SK-N-SH (cell line): ENCODE data around the gene WDR27. TPM values are rescaled to one million over a fixed set of nuclear protein-coding genes. Genes with fewer than 3 reads are reported as not detected.

Experiments used
- CTCF ChIA-PET: fragments of 300-600, 350-600 bp; formaldehyde crosslinking; extraction: SDS; loops from one replicate; lab custom pipeline; 2021; lab: Yijun Ruan, JAX
- POLR2A ChIA-PET: fragments of 350-600 bp; sonication (Branson Sonifier 250); formaldehyde crosslinking; extraction: SDS; loops from one replicate; lab custom pipeline; 2020; ENCODE audit warnings: antibody characterized with exemption, inconsistent platforms; lab: Yijun Ruan, JAX
- DNase-seq: peaks from one replicate; pipeline ENCODE4 v3.0.0; 2012
- H2AFZ ChIP-seq: fragments of 200-600 bp; sonication (generic); 2 replicates; pipeline ENCODE4 v1.8.1; 2016; ENCODE audit warnings: antibody characterized with exemption, mild to moderate bottlenecking, low read depth
- H3F3A ChIP-seq: fragments of 200-600 bp; sonication (generic); replicated peaks from 2 replicates; pipeline ENCODE3; 2016; ENCODE audit warnings: antibody characterized with exemption, mild to moderate bottlenecking; ENCODE audit not compliant: insufficient read depth
- H3K27ac ChIP-seq, 2 experiments: fragments of 200-500 bp in 1 of 2; fragments of 200-600 bp in 1 of 2; sonication (Bioruptor generic) in 1 of 2; sonication (generic), shearing (Covaris generic) in 1 of 2; 2 replicates each; pipeline versions ENCODE4 v1.5.1 to v1.6.1; 2014 to 2016; ENCODE audit warnings: low read depth in 2 of 2, inconsistent platforms in 1 of 2, low read length in 1 of 2, mild to moderate bottlenecking in 1 of 2, mixed read lengths in 1 of 2
- H3K27me3 ChIP-seq: fragments of 200-600 bp; sonication (generic), shearing (Covaris generic); 2 replicates; pipeline ENCODE4 v1.6.1; 2016; ENCODE audit warnings: mixed run types; ENCODE audit not compliant: insufficient read depth
- H3K36me3 ChIP-seq, 2 experiments: fragments of 200-500 bp in 1 of 2; fragments of 200-600 bp in 1 of 2; sonication (Bioruptor generic) in 1 of 2; sonication (generic) in 1 of 2; replicated peaks in 1 of 2; 2 replicates each; pipeline versions ENCODE3 to v1.5.1; 2014 to 2016; ENCODE audit warnings: low read length in 1 of 2, mild to moderate bottlenecking in 1 of 2; ENCODE audit not compliant: insufficient read depth in 2 of 2, control insufficient read depth in 1 of 2
- H3K4me1 ChIP-seq, 2 experiments: fragments of 200-500 bp in 1 of 2; fragments of 200-600 bp in 1 of 2; sonication (Bioruptor generic) in 1 of 2; sonication (generic), shearing (Covaris generic) in 1 of 2; 2 replicates each; pipeline versions ENCODE4 v1.5.1 to v1.6.1; 2014 to 2016; ENCODE audit warnings: low read depth in 1 of 2, low read length in 1 of 2, mixed run types in 1 of 2; ENCODE audit not compliant: insufficient read depth in 2 of 2, control insufficient read depth in 1 of 2
- H3K4me2 ChIP-seq: fragments of 200-600 bp; sonication (generic), shearing (Covaris generic); 2 replicates; pipeline ENCODE4 v1.6.1; 2017; ENCODE audit warnings: mixed run types
- H3K4me3 ChIP-seq, 2 experiments: fragments of 200-500 bp in 1 of 2; fragments of 200-600 bp in 1 of 2; sonication (Bioruptor generic) in 1 of 2; sonication (generic), shearing (Covaris generic) in 1 of 2; 2 replicates each; pipeline versions ENCODE4 v1.5.1 to v1.8.1; 2014 to 2016; ENCODE audit warnings: low read depth in 2 of 2, inconsistent platforms in 1 of 2, low read length in 1 of 2, mild to moderate bottlenecking in 1 of 2, mixed read lengths in 1 of 2, moderate library complexity in 1 of 2
- H3K79me2 ChIP-seq: fragments of 200-600 bp; sonication (generic); 2 replicates; pipeline ENCODE4 v1.8.1; 2017; ENCODE audit warnings: mild to moderate bottlenecking; ENCODE audit not compliant: insufficient read depth
- H3K9ac ChIP-seq: fragments of 200-600 bp; sonication (generic); 2 replicates; pipeline ENCODE4 v1.6.1; 2017; ENCODE audit warnings: mixed run types
- H3K9me2 ChIP-seq: fragments of 200-600 bp; sonication (generic); 2 replicates; pipeline ENCODE4 v1.6.1; 2017; ENCODE audit warnings: mixed run types
- H3K9me3 ChIP-seq: fragments of 200-600 bp; sonication (generic); 2 replicates; pipeline ENCODE4 v1.6.1; 2017; ENCODE audit warnings: mixed run types, mild to moderate bottlenecking, moderate library complexity
- H4K20me1 ChIP-seq: fragments of 200-600 bp; sonication (generic); 2 replicates; pipeline ENCODE4 v1.6.1; 2017; ENCODE audit warnings: mild to moderate bottlenecking, mixed run types; ENCODE audit not compliant: insufficient read depth
- CHD2 ChIP-seq: fragments of 150-350 bp; IDR thresholded peaks from 2 replicates; pipeline ENCODE4 v1.6.1; 2018; ENCODE audit warnings: low read length; ENCODE audit not compliant: partially characterized antibody
- EZH2phosphoT487 ChIP-seq: fragments of 200-600 bp; sonication (generic); IDR thresholded peaks from 2 replicates; pipeline ENCODE4 v1.6.1; 2017; ENCODE audit warnings: low read depth, mixed run types, mild to moderate bottlenecking, antibody characterized with exemption, moderate library complexity, borderline replicate concordance
- FOSL2 ChIP-seq: IDR thresholded peaks from 2 replicates; pipeline ENCODE4 v1.4.0; 2012; ENCODE audit warnings: low read depth, mild to moderate bottlenecking, moderate library complexity, borderline replicate concordance
- GABPA ChIP-seq: IDR thresholded peaks from 2 replicates; pipeline ENCODE4 v1.4.0; 2012; ENCODE audit warnings: low read depth, mild to moderate bottlenecking
- GATA2 ChIP-seq: sonication (generic); formaldehyde crosslinking; IDR thresholded peaks from 2 replicates; pipeline ENCODE4 v1.5.0; 2020; ENCODE audit warnings: mild to moderate bottlenecking, missing genetic modification reagents
- MAX ChIP-seq: IDR thresholded peaks from 2 replicates; pipeline ENCODE4 v1.4.0; 2012; ENCODE audit warnings: low read depth
- MEF2A ChIP-seq: IDR thresholded peaks from 2 replicates; pipeline ENCODE4 v1.4.0; 2012; ENCODE audit warnings: low read depth, borderline replicate concordance
- MXI1 ChIP-seq: IDR thresholded peaks from 2 replicates; pipeline ENCODE4 v1.6.1; 2012; ENCODE audit warnings: mild to moderate bottlenecking, low read depth, low read length, improper control_type of control experiment
- NRF1 ChIP-seq: IDR thresholded peaks from 2 replicates; pipeline ENCODE4 v1.6.1; 2012; ENCODE audit warnings: low read depth, mild to moderate bottlenecking, low read length
- PBX3 ChIP-seq: IDR thresholded peaks from 2 replicates; pipeline ENCODE4; 2012
- POLR2AphosphoS5 ChIP-seq: IDR thresholded peaks from 2 replicates; pipeline ENCODE4 v1.6.1; 2012; ENCODE audit warnings: low read depth, low read length
- RCOR1 ChIP-seq: fragments of 150-350 bp; IDR thresholded peaks from 2 replicates; pipeline ENCODE4 v1.6.1; 2017; ENCODE audit warnings: antibody characterized with exemption, low read length
- RFX5 ChIP-seq: IDR thresholded peaks from 2 replicates; pipeline ENCODE4 v1.6.1; 2012; ENCODE audit warnings: mild to moderate bottlenecking, improper control_type of control experiment, low read length
- RXRA ChIP-seq: IDR thresholded peaks from 2 replicates; pipeline ENCODE4 v1.4.0; 2012; ENCODE audit warnings: low read depth, mild to moderate bottlenecking, borderline replicate concordance
- TCF12 ChIP-seq: IDR thresholded peaks from 2 replicates; pipeline ENCODE4 v1.4.0; 2012
- WGBS: methylation state at CpG from one replicate; pipeline ENCODE4 v1.1.6; 2017; ENCODE audit warnings: low lambda C conversion rate; 5-methylcytosine and 5-hydroxymethylcytosine counted together
- polyA plus RNA-seq, 3 experiments: library from polyadenylated mRNA; depleted of rRNA; stranded (reverse); fragments of >200 nt; gene quantifications; 2 replicates each; pipeline ENCODE4 v1.2.3, GENCODE V29; 2012

The WDR27 gene
- polyA plus RNA-seq, 1 of the 3 experiments (the other 2 are of a cell fraction), result 55.6 TPM

- H3K9me3 ChIP-seq, result no peaks in the 10 kb centered on the region
- H3K4me3 ChIP-seq, result no peak overlapping the region
- H3K27me3 ChIP-seq, result no peaks in the 10 kb centered on the region
- peaks cover 73 to 83% of the 10 kb centered on the region in 2 experiments for H3K36me3 ChIP-seq
- TF ChIP-seq FOSL2, result no peak
- H3K9ac ChIP-seq, result no peak overlapping the region
- H4K20me1 ChIP-seq, result peaks cover 2% of the 10 kb centered on the region; the same call in 1 of the 2 replicates
- no peak overlapping the region for H3K4me2 ChIP-seq
- no peak overlapping the region for H2AFZ ChIP-seq
- no peak for DNase-seq
- peaks cover 15% of the 10 kb centered on the region for H3F3A ChIP-seq
- H3K4me1 ChIP-seq, result peaks cover 0 to 1% of the 10 kb centered on the region in 2 experiments; a peak in 2 of 4 replicates
- CTCF ChIA-PET, result interaction anchor here (2.4 to 2.5 kb wide), 2 partner anchors 9 to 12 kb away, joined by 12 to 17 read pairs; no protein-coding TSS in a partner anchor
- POLR2A ChIA-PET, result no interaction called here
- no peaks in the 10 kb centered on the region for H3K9me2 ChIP-seq
- peak overlapping the region in 1 of 2 experiments; percentile 22; a peak in 1 of 4 replicates for H3K27ac ChIP-seq
- peaks cover 15% of the 10 kb centered on the region for H3K79me2 ChIP-seq
These were observed 7.5 kb upstream of the WDR27 start for GRCh38 chr6:169709293-169709692.

- H4K20me1 ChIP-seq, result peaks cover 4% of the 10 kb centered on the region; the same call in 1 of the 2 replicates
- no peaks in the 10 kb centered on the region for H3K9me3 ChIP-seq
- H3K27me3 ChIP-seq, result no peaks in the 10 kb centered on the region
- peaks cover 30% of the 10 kb centered on the region for H3K79me2 ChIP-seq
- POLR2A ChIA-PET, result no interaction called here
- no peak overlapping the region; a peak in 1 of 4 replicates for H3K27ac ChIP-seq
- H3K4me2 ChIP-seq, result no peak overlapping the region
- CTCF ChIA-PET, result interaction anchor here (2.4 to 2.5 kb wide), 2 partner anchors 11 to 14 kb away, joined by 12 to 17 read pairs; no protein-coding TSS in a partner anchor
- WGBS, result 100% methylated on average over 2 of the region's 2 CpGs
- H3K9ac ChIP-seq, result no peak overlapping the region
- peaks cover 15% of the 10 kb centered on the region for H3F3A ChIP-seq
- DNase-seq, result no peak
- no peak overlapping the region for H3K4me3 ChIP-seq
- H3K4me1 ChIP-seq, result peaks cover 6 to 14% of the 10 kb centered on the region in 2 experiments; a peak in 3 of 4 replicates
- H3K9me2 ChIP-seq, result no peaks in the 10 kb centered on the region
- TF ChIP-seq MXI1, result no peak
- no peak for TF ChIP-seq FOSL2
- TF ChIP-seq RXRA, result no peak
- TF ChIP-seq POLR2AphosphoS5, result no peak
- no peak for TF ChIP-seq RCOR1
- TF ChIP-seq RFX5, result no peak
- no peak for TF ChIP-seq MAX
- TF ChIP-seq PBX3, result no peak
- no peak for TF ChIP-seq CHD2
- TF ChIP-seq, all 33 proteins: peak for 0
- Histone ChIP-seq H2AFZ (no peak overlapping the region), H3K36me3 (peaks cover 73 to 90% of the 10 kb centered on the region in 2 experiments)
These were observed 5.9 kb upstream of the WDR27 start for GRCh38 chr6:169707772-169708171.

GRCh38 chr6:169702840-169703246, 1.0 kb upstream of the WDR27 start:
- Histone ChIP-seq H3K9ac (peak overlapping the region; percentile 94), H3K4me1 (peaks cover 12 to 28% of the 10 kb centered on the region in 2 experiments; a peak in 3 of 4 replicates), H3K9me2 (no peaks in the 10 kb centered on the region), H3K27me3 (no peaks in the 10 kb centered on the region), H3F3A (peaks cover 9% of the 10 kb centered on the region), H4K20me1 (peaks cover 4% of the 10 kb centered on the region; the same call in 1 of the 2 replicates), H3K36me3 (peaks cover 36 to 48% of the 10 kb centered on the region in 2 experiments), H3K79me2 (peaks cover 65% of the 10 kb centered on the region), H3K9me3 (no peaks in the 10 kb centered on the region), H3K27ac (peak overlapping the region; percentile 84 to 88), H3K4me3 (peak overlapping the region; percentile 95 to 98), H3K4me2 (peak overlapping the region; percentile 70), H2AFZ (no peak overlapping the region; the same call in 1 of the 2 replicates)
- 17% methylated on average over 3 of the region's 22 CpGs for WGBS
- no peak for DNase-seq
- POLR2A ChIA-PET, result interaction anchor here (2.1 to 2.3 kb wide), 3 partner anchors 20 to 49 kb away, joined by 7 to 14 read pairs (median 14); partner anchors contain the start of genes ERMARD and PHF10
- CTCF ChIA-PET, result interaction anchor here (0.6 to 3.7 kb wide), 7 partner anchors 9 to 308 kb away, joined by 3 to 18 read pairs (median 4); no protein-coding TSS in a partner anchor
- TF ChIP-seq GATA2 (CRISPR knock-in tag) (no peak), MEF2A (no peak), GABPA (no peak), EZH2phosphoT487 (no peak), NRF1 (no peak), TCF12 (no peak)
